ENCODE measurements around the gene IRF7. TPM values are rescaled to one million over a fixed set of nuclear protein-coding genes. Genes with fewer than 3 reads are reported as not detected.

IRF7 gene
- total and polyA plus RNA-seq, 12 donors: 0.81 to 87.6 (median 11.2) TPM

- Histone ChIP-seq H3K36me3 (replicated peaks in 1 of 2) (peaks cover 0 to 66% of the 10 kb centered on the region in 2 donors), H3K27ac (no peak overlapping the region), H3K9me3 (replicated peaks in 1 of 3) (no peaks in the 10 kb centered on the region), H3K4me1 (replicated peaks in 1 of 2) (peaks cover 0 to 24% of the 10 kb centered on the region in 2 donors), H3K27me3 (no peaks in the 10 kb centered on the region), H3K4me3 (no peak overlapping the region)
- no peak for DNase-seq
- intact Hi-C loops (cut with DNase I): loop anchor here in 1 of 2 donors (5.0 kb wide), 1 partner anchor 55 kb away; no protein-coding TSS in a partner anchor
- no peak for TF ChIP-seq POLR2A (IDR thresholded peaks at IDR 0.05)
- TF ChIP-seq, protein P1, sequence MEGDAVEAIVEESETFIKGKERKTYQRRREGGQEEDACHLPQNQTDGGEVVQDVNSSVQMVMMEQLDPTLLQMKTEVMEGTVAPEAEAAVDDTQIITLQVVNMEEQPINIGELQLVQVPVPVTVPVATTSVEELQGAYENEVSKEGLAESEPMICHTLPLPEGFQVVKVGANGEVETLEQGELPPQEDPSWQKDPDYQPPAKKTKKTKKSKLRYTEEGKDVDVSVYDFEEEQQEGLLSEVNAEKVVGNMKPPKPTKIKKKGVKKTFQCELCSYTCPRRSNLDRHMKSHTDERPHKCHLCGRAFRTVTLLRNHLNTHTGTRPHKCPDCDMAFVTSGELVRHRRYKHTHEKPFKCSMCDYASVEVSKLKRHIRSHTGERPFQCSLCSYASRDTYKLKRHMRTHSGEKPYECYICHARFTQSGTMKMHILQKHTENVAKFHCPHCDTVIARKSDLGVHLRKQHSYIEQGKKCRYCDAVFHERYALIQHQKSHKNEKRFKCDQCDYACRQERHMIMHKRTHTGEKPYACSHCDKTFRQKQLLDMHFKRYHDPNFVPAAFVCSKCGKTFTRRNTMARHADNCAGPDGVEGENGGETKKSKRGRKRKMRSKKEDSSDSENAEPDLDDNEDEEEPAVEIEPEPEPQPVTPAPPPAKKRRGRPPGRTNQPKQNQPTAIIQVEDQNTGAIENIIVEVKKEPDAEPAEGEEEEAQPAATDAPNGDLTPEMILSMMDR (IDR thresholded peaks at IDR 0.05): peak in 2 of 6 experiments; percentile 13 to 15
- WGBS, 4 donors: 74 to 84% (median 80%) methylated on average over 10 to 27 of the region's 27 CpGs
Measured at GRCh38 chr11:612201-612960, 3.4 kb downstream of the IRF7 start.

DNA sequence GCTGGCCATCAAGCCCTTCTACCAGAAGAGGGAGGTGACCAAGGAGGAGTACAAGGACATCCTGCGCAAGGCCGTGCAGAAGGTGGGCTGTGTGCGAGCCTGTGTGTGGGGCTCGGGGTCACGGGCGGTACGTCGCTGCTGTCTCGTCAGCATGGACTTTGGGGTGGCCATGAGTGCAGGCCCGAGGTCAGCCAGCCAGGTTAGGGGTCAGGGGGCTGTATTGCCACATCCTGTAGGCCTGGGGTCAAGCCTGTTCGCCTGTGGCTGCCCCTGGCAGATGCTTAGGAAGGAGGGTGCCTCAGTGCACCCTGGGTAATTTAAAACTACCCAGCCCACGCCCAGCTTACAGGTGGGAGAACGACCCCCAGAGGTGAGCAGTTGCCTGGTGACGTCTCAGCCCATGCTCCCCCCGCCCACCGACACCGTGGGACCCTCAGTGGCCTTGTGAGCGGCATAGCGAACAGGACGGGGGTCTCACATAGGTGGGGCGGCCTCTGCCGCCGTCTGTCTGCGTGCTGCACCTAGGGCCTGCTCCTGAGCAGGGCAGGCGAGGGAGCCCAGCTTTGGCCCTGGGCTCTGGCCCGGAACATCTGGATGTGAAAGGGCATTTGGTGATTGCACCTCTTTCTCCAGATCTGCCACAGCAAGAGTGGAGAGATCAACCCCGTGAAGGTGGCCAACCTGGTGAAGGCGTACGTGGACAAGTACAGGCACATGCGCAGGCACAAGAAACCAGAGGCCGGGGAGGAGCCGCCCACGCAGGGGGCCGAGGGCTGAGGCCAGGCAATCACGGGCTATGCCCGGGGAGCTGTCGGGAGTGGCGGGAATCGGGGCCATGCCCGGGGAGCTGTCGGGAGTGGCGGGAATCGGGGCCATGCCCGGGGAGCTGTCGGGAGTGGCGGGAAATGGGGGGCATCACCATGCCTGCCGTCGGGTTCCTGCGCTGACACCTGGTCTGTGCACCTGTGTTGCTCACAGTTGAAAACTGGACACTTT is 4.5 kb downstream of the IRF7 start:
- DNase-seq: no peak
- Histone ChIP-seq H3K4me1 (replicated peaks in 1 of 2) (peaks cover 0 to 24% of the 10 kb centered on the region in 2 donors), H3K36me3 (replicated peaks in 1 of 2) (peaks cover 0 to 76% of the 10 kb centered on the region in 2 donors), H3K9me3 (replicated peaks in 1 of 3) (no peaks in the 10 kb centered on the region), H3K27me3 (no peaks in the 10 kb centered on the region), H3K27ac (no peak overlapping the region), H3K4me3 (no peak overlapping the region)
- intact Hi-C loops (cut with DNase I): loop anchor here in 1 of 2 donors (5.0 kb wide), 1 partner anchor 54 kb away; no protein-coding TSS in a partner anchor
- WGBS, 4 donors: 84 to 91% (median 89%) methylated on average over 25 to 49 of the region's 49 CpGs
- TF ChIP-seq, protein P1 (IDR thresholded peaks at IDR 0.05): no peak
- no peak for TF ChIP-seq POLR2A (IDR thresholded peaks at IDR 0.05)

- Histone ChIP-seq H3K9me3 (replicated peaks in 1 of 3) (no peaks in the 10 kb centered on the region), H3K27me3 (no peaks in the 10 kb centered on the region), H3K36me3 (replicated peaks in 1 of 2) (peaks cover 0 to 84% of the 10 kb centered on the region in 2 donors), H3K4me3 (no peak overlapping the region), H3K27ac (no peak overlapping the region), H3K4me1 (replicated peaks in 1 of 2) (peaks cover 0 to 23% of the 10 kb centered on the region in 2 donors)
- no peak for DNase-seq
- intact Hi-C loops (cut with DNase I): loop anchor here in 1 of 2 donors (5.0 kb wide), 1 partner anchor 53 kb away; no protein-coding TSS in a partner anchor
- WGBS, 4 donors: 92 to 95% (median 93%) methylated on average over 8 to 18 of the region's 18 CpGs
- TF ChIP-seq, protein P1 (IDR thresholded peaks at IDR 0.05): no peak
- no peak for TF ChIP-seq POLR2A (IDR thresholded peaks at IDR 0.05)
Measured at GRCh38 chr11:610146-610801, 5.5 kb downstream of the IRF7 start.

Measured in adrenal gland (tissue), 12 donors.